A673 (cell line): ENCODE data around the gene CDH4. TPM values are rescaled to one million over a fixed set of nuclear protein-coding genes. Genes with fewer than 3 reads are reported as not detected.

ENCODE experiments used
- BruUV-seq: library from RNA; stranded (reverse); fragments of 400-500 nt; replicated peaks from 2 replicates; lab custom pipeline; 2021; lab: Mats Ljungman, UMichigan
- CTCF ChIA-PET: fragments of 300-600 bp; sonication (Branson Sonifier 250); formaldehyde crosslinking; loops from one replicate; lab custom pipeline; 2022; ENCODE audit warnings: antibody characterized with exemption; lab: Charles Lee
- POLR2A ChIA-PET: fragments of 300-600 bp; sonication (Branson Sonifier 250); formaldehyde crosslinking; loops from one replicate; lab custom pipeline; 2022; ENCODE audit warnings: antibody characterized with exemption; ENCODE audit not compliant: low non-redundant PET; lab: Charles Lee
- DNase-seq: peaks from one replicate; pipeline ENCODE4 v3.0.0-alpha.2; 2015; ENCODE audit warnings: low spot score
- H3K27ac ChIP-seq: fragments of 200-600 bp; sonication (generic); 2 replicates; pipeline ENCODE4 v1.5.1; 2016; ENCODE audit warnings: mixed run types, low read depth, mild to moderate bottlenecking, mixed read lengths, antibody characterized with exemption, low read length; ENCODE audit not compliant: poor library complexity, severe bottlenecking
- H3K27me3 ChIP-seq: fragments of 200-600 bp; sonication (generic); replicated peaks from 2 replicates; pipeline ENCODE4 v1.6.1; 2017; ENCODE audit warnings: mixed run types, low read depth, mild to moderate bottlenecking, mixed read lengths, antibody characterized with exemption, low read length; ENCODE audit not compliant: insufficient read depth, poor library complexity
- H3K36me3 ChIP-seq: fragments of 200-600 bp; sonication (generic); 2 replicates; pipeline ENCODE4 v1.6.1; 2016; ENCODE audit warnings: mixed run types, mild to moderate bottlenecking, mixed read lengths, antibody characterized with exemption, low read length; ENCODE audit not compliant: insufficient read depth, poor library complexity, severe bottlenecking
- H3K4me1 ChIP-seq: fragments of 200-600 bp; sonication (generic); 2 replicates; pipeline ENCODE4 v1.6.1; 2017; ENCODE audit warnings: mixed run types, mild to moderate bottlenecking, mixed read lengths, antibody characterized with exemption, low read length; ENCODE audit not compliant: insufficient read depth, poor library complexity, severe bottlenecking
- H3K4me3 ChIP-seq: fragments of 200-600 bp; sonication (generic); 2 replicates; pipeline ENCODE4 v1.5.1; 2016; ENCODE audit warnings: low read depth, mixed run types, mild to moderate bottlenecking, mixed read lengths, low read length; ENCODE audit not compliant: poor library complexity, severe bottlenecking
- H3K9me3 ChIP-seq: fragments of 200-600 bp; sonication (generic); 2 replicates; pipeline ENCODE4 v1.6.1; 2016; ENCODE audit warnings: mixed run types, low read depth, mild to moderate bottlenecking, mixed read lengths, antibody characterized with exemption, low read length; ENCODE audit not compliant: poor library complexity, severe bottlenecking
- EZH2 ChIP-seq: fragments of 200-600 bp; sonication (generic); IDR thresholded peaks from 2 replicates; pipeline ENCODE4 v1.6.1; 2017; ENCODE audit warnings: borderline replicate concordance, low read depth, mild to moderate bottlenecking, mixed read lengths, antibody characterized with exemption, low read length; ENCODE audit not compliant: poor library complexity, severe bottlenecking
- intact Hi-C: fragments of 100-400 bp; cut with micrococcal nuclease; formaldehyde crosslinking; loops from one replicate; pipeline ENCODE4 v1.10.0; 2022; ENCODE audit not compliant: unreplicated experiment
- total RNA-seq: library from RNA; stranded (reverse); gene quantifications from 2 replicates; pipeline ENCODE4 v1.2.3, GENCODE V29; 2021
- TF ChIP-seq, protein P1 (sequence below): fragments of 300-800, 200-600 bp; sonication (generic); conservative IDR thresholded peaks from 2 replicates; pipeline ENCODE4 v1.5.1; 2017; ENCODE audit warnings: low read depth, mild to moderate bottlenecking, antibody characterized with exemption, low read length, moderate library complexity, mixed read lengths

Gene CDH4
- total RNA-seq, 1 experiment from 2014 or later, result 8.3 TPM

- no peaks in the 10 kb centered on the region for H3K9me3 ChIP-seq
- no peak for DNase-seq
- H3K36me3 ChIP-seq, result no peaks in the 10 kb centered on the region
- ChIA-PET POLR2A (no interaction called here), CTCF (no interaction called here)
- intact Hi-C loops, result no loop called here
- no TSS peak for BruUV-seq
- H3K27me3 ChIP-seq, result peaks cover 12% of the 10 kb centered on the region
- no peaks in the 10 kb centered on the region for H3K4me1 ChIP-seq
- TF ChIP-seq, protein P1, sequence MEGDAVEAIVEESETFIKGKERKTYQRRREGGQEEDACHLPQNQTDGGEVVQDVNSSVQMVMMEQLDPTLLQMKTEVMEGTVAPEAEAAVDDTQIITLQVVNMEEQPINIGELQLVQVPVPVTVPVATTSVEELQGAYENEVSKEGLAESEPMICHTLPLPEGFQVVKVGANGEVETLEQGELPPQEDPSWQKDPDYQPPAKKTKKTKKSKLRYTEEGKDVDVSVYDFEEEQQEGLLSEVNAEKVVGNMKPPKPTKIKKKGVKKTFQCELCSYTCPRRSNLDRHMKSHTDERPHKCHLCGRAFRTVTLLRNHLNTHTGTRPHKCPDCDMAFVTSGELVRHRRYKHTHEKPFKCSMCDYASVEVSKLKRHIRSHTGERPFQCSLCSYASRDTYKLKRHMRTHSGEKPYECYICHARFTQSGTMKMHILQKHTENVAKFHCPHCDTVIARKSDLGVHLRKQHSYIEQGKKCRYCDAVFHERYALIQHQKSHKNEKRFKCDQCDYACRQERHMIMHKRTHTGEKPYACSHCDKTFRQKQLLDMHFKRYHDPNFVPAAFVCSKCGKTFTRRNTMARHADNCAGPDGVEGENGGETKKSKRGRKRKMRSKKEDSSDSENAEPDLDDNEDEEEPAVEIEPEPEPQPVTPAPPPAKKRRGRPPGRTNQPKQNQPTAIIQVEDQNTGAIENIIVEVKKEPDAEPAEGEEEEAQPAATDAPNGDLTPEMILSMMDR, result no peak
- no peak for TF ChIP-seq EZH2
- H3K27ac ChIP-seq, result no peak overlapping the region
- no peak overlapping the region for H3K4me3 ChIP-seq
Measured at GRCh38 chr20:61220626-61221325, 31.3 kb upstream of the CDH4 start.

DNA sequence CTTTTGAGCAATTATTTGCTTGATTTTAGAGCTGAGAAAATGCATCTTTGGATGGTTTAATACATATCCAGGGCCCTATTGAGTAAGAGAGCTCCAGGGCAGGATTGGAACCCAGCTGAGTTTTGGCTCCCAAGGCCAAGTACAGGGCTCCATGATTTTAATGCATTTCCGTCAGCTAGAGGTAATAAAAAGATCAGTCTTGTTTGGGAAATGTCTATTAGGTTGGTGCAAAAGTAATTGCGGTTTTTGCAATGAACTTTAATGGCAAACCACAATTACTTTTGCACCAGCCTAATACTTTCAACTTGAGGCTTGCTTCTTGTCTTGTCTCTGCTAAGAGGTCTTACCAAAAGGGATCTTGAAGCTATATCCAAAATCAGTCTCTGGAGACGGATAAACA lies 29.4 kb upstream of the CDH4 start:
- ChIA-PET CTCF (no interaction called here), POLR2A (no interaction called here)
- no peak overlapping the region for H3K4me3 ChIP-seq
- no TSS peak for BruUV-seq
- intact Hi-C loops, result no loop called here
- peaks cover 12% of the 10 kb centered on the region for H3K27me3 ChIP-seq
- no peak for DNase-seq
- H3K9me3 ChIP-seq, result no peaks in the 10 kb centered on the region
- TF ChIP-seq EZH2, result no peak
- TF ChIP-seq, protein P1, result no peak
- no peaks in the 10 kb centered on the region for H3K36me3 ChIP-seq
- no peak overlapping the region for H3K27ac ChIP-seq
- H3K4me1 ChIP-seq, result no peaks in the 10 kb centered on the region

DNA sequence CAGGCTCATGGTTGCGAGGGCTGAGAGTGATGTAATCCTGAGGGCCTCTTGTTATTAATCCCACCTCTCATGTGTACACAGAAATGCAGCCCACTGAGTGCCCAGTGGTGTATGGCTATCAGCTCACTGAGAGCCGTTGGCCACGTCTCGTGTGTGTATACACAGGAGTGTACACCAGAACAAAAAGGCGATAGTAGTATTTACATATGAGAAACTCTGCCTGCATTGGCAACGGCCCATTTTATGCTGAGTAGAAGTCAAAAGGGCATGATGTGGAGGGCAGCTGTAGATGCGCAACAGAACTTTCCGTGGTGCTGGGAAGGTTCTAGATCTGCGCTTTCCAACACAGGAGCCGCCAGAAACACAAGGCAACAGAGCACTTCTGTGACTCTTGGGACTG lies 28.9 kb upstream of the CDH4 start:
- POLR2A ChIA-PET, result no interaction called here
- Histone ChIP-seq H3K4me1 (no peaks in the 10 kb centered on the region), H3K27ac (no peak overlapping the region), H3K36me3 (no peaks in the 10 kb centered on the region), H3K27me3 (peaks cover 12% of the 10 kb centered on the region), H3K4me3 (no peak overlapping the region), H3K9me3 (no peaks in the 10 kb centered on the region)
- BruUV-seq, result no TSS peak
- intact Hi-C loops, result no loop called here
- TF ChIP-seq EZH2, result no peak
- TF ChIP-seq, protein P1, result no peak
- CTCF ChIA-PET, result no interaction called here
- DNase-seq, result no peak
